GM19351 (cell line): ENCODE results near the gene SF3B2.
"Not testable (repeated sequence)": the region's sequence is repeated elsewhere in the genome, so short reads cannot be mapped to it uniquely, and the experiment has no call there.

Experiments
- ATAC-seq: cut with Tn5 transposase; IDR thresholded peaks from one replicate; pipeline ENCODE4 v1.9.1; 2021; ENCODE audit warnings: mild to moderate bottlenecking, moderate library complexity; ENCODE audit not compliant: unreplicated experiment

The SF3B2 gene

GRCh38 chr11:66015936-66016792 lies 36.0 kb upstream of the SF3B2 start:
- ATAC-seq, result no peak

DNA sequence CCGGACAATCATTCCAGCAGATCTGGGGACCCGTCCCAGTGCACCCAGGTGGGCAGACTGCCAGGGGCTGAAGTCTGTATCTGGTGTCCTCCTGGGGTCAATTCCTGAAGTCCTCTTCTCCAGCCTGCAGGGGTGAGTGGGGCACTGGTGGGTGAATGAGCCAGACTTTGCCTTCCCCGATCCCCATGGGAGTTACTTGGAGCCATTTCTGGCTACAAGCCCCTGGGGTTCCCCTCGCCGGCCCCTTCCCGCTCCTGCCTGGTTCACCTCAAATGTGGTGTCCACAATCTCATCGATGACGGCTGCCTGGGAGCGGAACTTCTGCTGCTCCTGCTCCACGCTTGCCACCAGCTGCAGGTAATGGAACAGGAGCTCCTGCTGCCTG lies 35.4 kb upstream of the SF3B2 start:
- no peak for ATAC-seq

GRCh38 chr11:66017321-66017720 lies 34.8 kb upstream of the SF3B2 start:
- no peak for ATAC-seq

DNA sequence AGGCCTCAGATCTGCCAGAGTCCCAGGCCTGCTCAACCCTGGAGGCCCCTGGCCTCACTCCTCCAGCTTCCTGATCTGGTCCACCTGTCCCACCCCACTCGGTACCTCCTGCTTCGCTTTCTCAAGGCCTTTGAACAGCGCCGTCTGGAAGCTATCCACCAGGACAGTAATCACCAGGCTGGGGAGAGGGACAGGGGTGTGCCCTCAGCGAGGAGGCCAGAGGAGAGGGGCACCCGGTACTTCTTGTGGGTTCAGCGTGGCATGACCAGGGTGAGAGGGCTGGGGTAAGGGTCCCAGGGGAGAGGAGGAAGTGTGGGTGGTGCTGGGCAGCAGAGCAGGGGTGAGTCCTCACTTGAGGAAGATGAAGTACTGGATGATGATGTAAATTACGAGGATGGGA lies 32.0 kb upstream of the SF3B2 start:
- no peak for ATAC-seq

GRCh38 chr11:66020618-66021357 lies 31.4 kb upstream of the SF3B2 start:
- ATAC-seq, result no peak

GRCh38 chr11:66022401-66023185 lies 29.6 kb upstream of the SF3B2 start:
- no peak for ATAC-seq

GRCh38 chr11:66023186-66023440 lies 29.1 kb upstream of the SF3B2 start:
- not testable (repeated sequence) for ATAC-seq

GRCh38 chr11:66026017-66026529 lies 26.1 kb upstream of the SF3B2 start, which contains the start of gene CATSPER1:
TSS of gene CATSPER1 (minus strand) at chr11:66026479. CDS start at chr11:66026379, 100 bp downstream.
- ATAC-seq, result no peak

GRCh38 chr11:66032957-66033735 lies 19.0 kb upstream of the SF3B2 start:
- no peak for ATAC-seq

- no peak for ATAC-seq
These were observed 16.4 kb upstream of the SF3B2 start for GRCh38 chr11:66035653-66036333.

DNA sequence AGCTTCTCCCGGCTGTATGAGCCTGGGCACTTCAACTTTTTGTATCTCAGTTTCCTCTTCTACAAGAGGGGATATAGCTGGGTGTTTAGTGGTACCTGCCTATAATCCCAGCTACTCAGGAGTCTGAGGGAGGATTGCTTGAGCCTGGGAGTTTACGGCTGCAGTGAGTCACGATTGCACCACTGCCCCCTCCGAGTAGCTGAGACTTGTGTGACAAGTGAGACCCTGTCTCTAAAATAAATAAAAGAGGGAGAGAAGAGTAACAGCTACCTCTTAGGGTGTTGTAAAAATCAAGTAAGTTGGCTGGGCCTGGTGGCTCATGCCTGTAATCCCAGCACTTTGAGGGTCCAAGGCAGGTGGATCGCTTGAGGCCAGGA lies 15.8 kb upstream of the SF3B2 start:
- ATAC-seq, result no peak

- ATAC-seq, result no peak
These were observed 14.8 kb upstream of the SF3B2 start for GRCh38 chr11:66037327-66037726.

GRCh38 chr11:66039765-66040164 lies 12.4 kb upstream of the SF3B2 start:
- ATAC-seq, result no peak

DNA sequence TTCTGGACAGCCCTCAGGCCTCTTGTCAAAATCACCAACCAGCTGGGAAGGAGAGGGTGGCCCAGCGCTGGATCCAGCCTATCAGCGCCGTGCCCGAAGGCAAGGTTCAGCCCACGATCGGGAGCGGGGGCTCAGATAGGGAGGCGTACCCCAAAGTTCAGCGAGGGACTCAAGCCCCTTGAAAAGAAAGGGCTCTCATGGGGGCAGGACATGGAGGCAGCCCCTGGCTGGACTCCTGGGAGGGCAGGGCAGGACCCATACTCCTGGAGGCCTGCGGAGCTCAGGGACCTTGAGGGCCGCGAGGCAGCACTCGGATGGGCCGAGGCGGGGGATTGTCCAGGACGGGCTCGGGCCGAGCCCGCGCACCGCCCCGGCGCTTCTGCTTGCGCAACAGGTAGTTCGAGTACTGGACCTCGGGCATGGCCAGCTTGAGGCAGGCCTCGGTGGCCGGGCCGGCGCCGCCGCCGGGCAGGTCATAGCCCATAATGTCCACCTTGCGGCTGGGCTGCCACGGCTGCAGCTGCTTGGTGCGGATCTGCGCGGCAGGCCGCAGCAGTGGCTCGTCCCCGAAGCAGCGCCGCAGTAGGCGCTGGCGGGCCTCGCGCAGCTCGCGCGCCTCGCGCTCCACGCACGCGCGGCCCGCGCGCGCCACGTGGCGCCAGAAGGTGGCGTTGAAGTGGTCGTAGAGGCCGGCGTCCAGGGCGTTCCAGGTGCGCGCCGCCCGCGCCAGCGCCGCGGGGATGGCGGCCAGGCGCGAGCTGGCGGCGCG lies 9.8 kb upstream of the SF3B2 start:
- ATAC-seq, result no peak

- ATAC-seq, result no peak
These were observed 8.9 kb upstream of the SF3B2 start for GRCh38 chr11:66042996-66043906.

GRCh38 chr11:66044757-66045156 lies 7.4 kb upstream of the SF3B2 start:
- ATAC-seq, result no peak

GRCh38 chr11:66045177-66045639 lies 7.0 kb upstream of the SF3B2 start:
- no peak for ATAC-seq

DNA sequence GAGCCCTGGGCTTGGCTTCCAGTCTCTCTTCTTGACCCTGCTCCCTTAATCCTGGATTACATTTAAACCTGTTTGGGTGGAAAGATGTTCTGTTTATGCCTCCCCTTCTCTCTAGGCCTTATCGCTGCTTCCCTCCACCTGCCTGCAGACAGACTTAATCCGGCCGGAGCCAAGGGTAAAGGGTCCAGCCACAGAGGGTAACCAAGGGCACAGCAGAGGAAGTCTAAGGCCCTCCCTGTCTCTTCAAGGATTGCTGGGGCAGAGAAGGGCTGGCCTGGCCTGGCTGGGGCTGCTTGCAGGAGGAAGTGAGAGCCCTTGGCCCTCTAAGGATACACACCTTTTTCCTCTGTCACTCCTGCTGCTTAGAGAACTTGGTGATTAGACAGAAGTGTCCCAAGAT lies 5.3 kb upstream of the SF3B2 start:
- ATAC-seq, result no peak
